ENCODE results near the gene RBM23.

The RBM23 gene

GRCh38 chr14:22903742-22904087 is 15.2 kb downstream of the RBM23 start:
- H3K4me1 ChIP-seq (ENCODE audit: control insufficient read depth, insufficient read depth, low read length), result no peaks in the 10 kb centered on the region
- no peak for TF ChIP-seq ZFP69B (tag by site-specific recombination; IDR thresholded peaks at IDR 0.05)
- no peaks in the 10 kb centered on the region for H3K9me3 ChIP-seq (ENCODE audit: control insufficient read depth, insufficient read depth, low read depth, low read length)
- H3K36me3 ChIP-seq (ENCODE audit: control insufficient read depth in 2 of 2, insufficient read depth in 1 of 2, low read length in 2 of 2), result peaks cover 61 to 93% of the 10 kb centered on the region in 2 experiments
- no peak overlapping the region for H3K4me3 ChIP-seq (ENCODE audit: low read depth, low read length)
- ChIA-PET CTCF (interaction anchor here (0.6 to 1.7 kb wide), 4 partner anchors 20 to 347 kb away, joined by 3 to 10 read pairs (median 3); partner anchors contain the start of gene REM2), POLR2A (interaction anchor here (0.6 to 1.6 kb wide), 2 partner anchors 12 to 65 kb away, joined by 3 to 5 read pairs; no protein-coding TSS in a partner anchor)
- H3K27ac ChIP-seq (ENCODE audit: extremely low read depth, low read depth, low read length), result no peak overlapping the region

- Histone ChIP-seq H3K4me1 (ENCODE audit: control insufficient read depth, insufficient read depth, low read length) (no peaks in the 10 kb centered on the region), H3K27ac (ENCODE audit: extremely low read depth, low read depth, low read length) (no peak overlapping the region), H3K36me3 (ENCODE audit: control insufficient read depth in 2 of 2, insufficient read depth in 1 of 2, low read length in 2 of 2) (peaks cover 43 to 81% of the 10 kb centered on the region in 2 experiments), H3K9me3 (ENCODE audit: control insufficient read depth, insufficient read depth, low read depth, low read length) (no peaks in the 10 kb centered on the region), H3K4me3 (ENCODE audit: low read depth, low read length) (no peak overlapping the region)
- ChIA-PET CTCF (interaction anchor here (1.0 to 4.1 kb wide), 8 partner anchors 9 to 79 kb away, joined by 3 to 41 read pairs (median 9); partner anchors contain the start of genes LRP10, RBM23 and REM2), POLR2A (interaction anchor here (0.5 to 2.1 kb wide), 4 partner anchors 8 to 29 kb away, joined by 3 to 5 read pairs (median 4); partner anchors contain the start of gene RBM23)
- no peak for TF ChIP-seq ZBTB17 (tag by site-specific recombination; IDR thresholded peaks at IDR 0.05)
- no peak for TF ChIP-seq ZNF324 (tag by site-specific recombination; IDR thresholded peaks at IDR 0.05)
- no peak for TF ChIP-seq OSR2 (tag by site-specific recombination; IDR thresholded peaks at IDR 0.05)
- no peak for TF ChIP-seq ZNF514 (tag by site-specific recombination; IDR thresholded peaks at IDR 0.05)
- no peak for TF ChIP-seq ZNF747 (tag by site-specific recombination; IDR thresholded peaks at IDR 0.05)
- TF ChIP-seq ZFHX2 (tag by site-specific recombination; conservative IDR thresholded peaks at IDR 0.05), result no peak
- no peak for TF ChIP-seq ZNF792 (tag by site-specific recombination; IDR thresholded peaks at IDR 0.05)
- no peak for TF ChIP-seq ZNF664 (tag by site-specific recombination; IDR thresholded peaks at IDR 0.05)
- TF ChIP-seq ZNF362 (tag by site-specific recombination; IDR thresholded peaks at IDR 0.05), result no peak
- TF ChIP-seq ZNF513 (tag by site-specific recombination; IDR thresholded peaks at IDR 0.05), result no peak
- TF ChIP-seq ZNF544 (tag by site-specific recombination; IDR thresholded peaks at IDR 0.05), result no peak
- TF ChIP-seq ZNF626 (tag by site-specific recombination; IDR thresholded peaks at IDR 0.05), result no peak
Observed at GRCh38 chr14:22901799-22902198, 17.1 kb downstream of the RBM23 start.

GRCh38 chr14:22900081-22900799 is 18.7 kb downstream of the RBM23 start:
- CTCF ChIA-PET, result interaction anchor here (0.6 to 4.1 kb wide), 28 partner anchors 11 to 912 kb away, joined by 3 to 41 read pairs (median 4); partner anchors contain the start of genes LRP10, MRPL52, RBM23 and REM2
- Histone ChIP-seq H3K4me3 (ENCODE audit: low read depth, low read length) (no peak overlapping the region), H3K4me1 (ENCODE audit: control insufficient read depth, insufficient read depth, low read length) (no peaks in the 10 kb centered on the region), H3K27ac (ENCODE audit: extremely low read depth, low read depth, low read length) (no peak overlapping the region), H3K36me3 (ENCODE audit: control insufficient read depth in 2 of 2, insufficient read depth in 1 of 2, low read length in 2 of 2) (peaks cover 29 to 65% of the 10 kb centered on the region in 2 experiments), H3K9me3 (ENCODE audit: control insufficient read depth, insufficient read depth, low read depth, low read length) (no peaks in the 10 kb centered on the region)
- POLR2A ChIA-PET, result interaction anchor here (0.5 to 2.1 kb wide), 5 partner anchors 19 to 338 kb away, joined by 3 to 5 read pairs (median 3); partner anchors contain the start of gene RBM23
- TF ChIP-seq ZNF214 (tag by site-specific recombination; IDR thresholded peaks at IDR 0.05; ENCODE audit: borderline replicate concordance), result no peak
- TF ChIP-seq BCL11B (tag by site-specific recombination; IDR thresholded peaks at IDR 0.05; ENCODE audit: low read depth), result no peak
- peak; percentile 45; the same call in 1 of the 2 replicates for TF ChIP-seq CTCF (tag by site-specific recombination; IDR thresholded peaks at IDR 0.05)
- TF ChIP-seq ZNF600 (tag by site-specific recombination; IDR thresholded peaks at IDR 0.05), result 0 out of 2 replicates have a peak, but pooled peaks have one; percentile 47
- TF ChIP-seq ZNF654 (tag by site-specific recombination; IDR thresholded peaks at IDR 0.05; ENCODE audit: low read depth), result peak; percentile 50
- TF ChIP-seq ZNF768 (tag by site-specific recombination; IDR thresholded peaks at IDR 0.05), result no peak
- peak; percentile 65 for TF ChIP-seq PATZ1 (tag by site-specific recombination; IDR thresholded peaks at IDR 0.05)
